GM12874 (cell line): ENCODE results near the gene GAGE10.

Source experiments
- TF ChIP-seq, protein P1 (sequence below): IDR thresholded peaks from 2 replicates; pipeline ENCODE4 v1.5.1; 2011; ENCODE audit warnings: low read depth, mild to moderate bottlenecking, control low read depth, low read length, moderate library complexity; ENCODE audit not compliant: insufficient read depth

GAGE10 gene

DNA sequence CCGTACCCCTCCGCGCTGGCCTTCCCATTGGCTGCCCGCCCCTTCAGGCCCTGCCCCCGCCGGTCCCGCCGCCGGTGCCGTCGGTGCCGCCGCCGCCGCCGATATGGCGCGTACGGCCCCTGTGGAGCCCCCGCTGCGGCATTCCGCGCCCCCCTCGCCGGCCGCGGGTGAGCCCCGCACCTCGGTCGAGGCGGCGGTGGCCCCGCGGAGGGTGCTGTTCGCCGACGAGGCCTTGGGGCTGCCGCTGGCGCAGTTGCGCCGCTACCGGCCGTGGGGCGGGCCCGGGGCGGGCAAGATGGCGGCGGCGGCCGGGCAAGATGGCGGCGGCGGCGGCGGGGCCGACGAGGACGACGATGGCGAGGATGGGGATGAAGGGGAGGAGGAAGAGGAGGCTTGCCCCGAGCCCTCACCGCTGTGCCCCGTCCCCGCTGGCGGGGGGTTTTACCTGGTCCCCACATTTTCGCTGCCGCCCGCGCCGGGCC lies 33.6 kb upstream of the GAGE10 start, which contains the start of gene PPP1R3F:
Gene PPP1R3F (plus strand): TSS at position 27 of the 482 bp plus-strand sequence. CDS start 77 bp downstream, at position 104.
- TF ChIP-seq, protein P1, sequence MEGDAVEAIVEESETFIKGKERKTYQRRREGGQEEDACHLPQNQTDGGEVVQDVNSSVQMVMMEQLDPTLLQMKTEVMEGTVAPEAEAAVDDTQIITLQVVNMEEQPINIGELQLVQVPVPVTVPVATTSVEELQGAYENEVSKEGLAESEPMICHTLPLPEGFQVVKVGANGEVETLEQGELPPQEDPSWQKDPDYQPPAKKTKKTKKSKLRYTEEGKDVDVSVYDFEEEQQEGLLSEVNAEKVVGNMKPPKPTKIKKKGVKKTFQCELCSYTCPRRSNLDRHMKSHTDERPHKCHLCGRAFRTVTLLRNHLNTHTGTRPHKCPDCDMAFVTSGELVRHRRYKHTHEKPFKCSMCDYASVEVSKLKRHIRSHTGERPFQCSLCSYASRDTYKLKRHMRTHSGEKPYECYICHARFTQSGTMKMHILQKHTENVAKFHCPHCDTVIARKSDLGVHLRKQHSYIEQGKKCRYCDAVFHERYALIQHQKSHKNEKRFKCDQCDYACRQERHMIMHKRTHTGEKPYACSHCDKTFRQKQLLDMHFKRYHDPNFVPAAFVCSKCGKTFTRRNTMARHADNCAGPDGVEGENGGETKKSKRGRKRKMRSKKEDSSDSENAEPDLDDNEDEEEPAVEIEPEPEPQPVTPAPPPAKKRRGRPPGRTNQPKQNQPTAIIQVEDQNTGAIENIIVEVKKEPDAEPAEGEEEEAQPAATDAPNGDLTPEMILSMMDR, result no peak

DNA sequence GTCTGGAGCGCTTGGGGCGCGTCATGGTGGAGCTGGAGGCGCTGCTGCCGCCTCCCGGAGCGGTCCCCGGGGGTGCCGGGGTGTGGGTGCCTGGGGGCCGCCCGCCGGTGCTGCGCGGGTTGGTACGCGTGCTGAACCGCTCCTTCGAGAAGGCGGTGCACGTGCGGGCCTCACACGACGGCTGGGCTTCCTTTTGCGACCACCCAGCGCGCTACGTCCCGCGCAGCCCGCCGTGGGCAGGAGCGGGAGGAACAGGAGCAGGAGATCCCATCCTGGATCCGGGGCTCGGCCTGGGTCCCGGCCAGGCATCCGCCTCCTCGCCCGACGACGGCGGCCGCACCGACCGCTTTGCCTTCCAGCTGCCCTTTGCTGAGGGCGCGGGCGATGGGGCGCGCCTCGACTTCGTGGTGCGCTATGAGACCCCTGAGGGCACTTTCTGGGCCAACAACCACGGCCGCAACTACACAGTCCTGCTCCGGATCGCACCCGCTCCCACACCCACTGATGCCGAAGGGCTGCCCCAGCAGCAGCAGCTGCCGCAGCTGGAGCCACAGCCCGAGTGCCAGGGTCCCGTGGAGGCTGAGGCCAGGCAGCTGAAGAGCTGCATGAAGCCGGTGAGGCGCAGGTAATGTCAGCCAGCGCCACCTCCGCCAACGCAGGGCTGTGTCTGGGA lies 33.1 kb upstream of the GAGE10 start:
- TF ChIP-seq, protein P1, result no peak

DNA sequence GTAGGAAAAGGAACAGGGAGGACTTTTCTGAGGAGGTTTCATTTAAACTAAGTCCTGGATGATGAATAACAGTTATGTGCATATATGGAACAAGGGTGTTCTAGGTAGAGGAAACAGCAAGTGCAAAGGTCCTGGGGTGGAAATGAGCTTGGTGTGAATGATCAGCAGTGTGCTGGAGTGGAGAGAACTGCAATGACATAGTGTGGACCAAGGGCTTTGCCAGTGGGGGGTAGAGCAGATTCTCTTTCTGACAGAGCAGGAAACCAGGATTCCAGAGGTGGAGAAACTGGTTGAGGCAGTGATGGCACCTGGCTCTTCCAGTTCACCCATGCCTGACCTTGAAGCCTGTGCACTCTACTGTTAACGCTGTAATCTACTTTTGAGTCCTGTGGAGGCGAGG lies 32.1 kb upstream of the GAGE10 start:
- TF ChIP-seq, protein P1, result no peak

DNA sequence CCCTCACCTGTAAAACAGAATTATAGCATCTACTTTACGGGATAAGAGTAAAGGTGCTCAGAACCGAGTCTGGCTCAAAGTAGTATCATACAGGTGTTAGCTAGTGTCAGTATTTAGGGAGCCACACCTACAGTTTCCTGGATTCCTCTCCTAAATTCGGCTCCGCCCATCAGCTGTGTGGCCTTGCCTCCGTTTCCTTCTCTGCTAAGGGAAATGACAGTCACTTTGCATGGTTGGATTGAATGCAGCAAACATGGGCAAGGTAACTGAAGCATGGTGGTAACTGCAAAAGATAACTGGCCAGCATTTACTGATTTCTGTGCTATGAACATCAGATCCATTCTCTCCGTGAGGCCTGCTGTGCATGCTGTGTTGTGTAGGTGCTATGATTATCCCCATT lies 31.0 kb upstream of the GAGE10 start:
- TF ChIP-seq, protein P1, result no peak

DNA sequence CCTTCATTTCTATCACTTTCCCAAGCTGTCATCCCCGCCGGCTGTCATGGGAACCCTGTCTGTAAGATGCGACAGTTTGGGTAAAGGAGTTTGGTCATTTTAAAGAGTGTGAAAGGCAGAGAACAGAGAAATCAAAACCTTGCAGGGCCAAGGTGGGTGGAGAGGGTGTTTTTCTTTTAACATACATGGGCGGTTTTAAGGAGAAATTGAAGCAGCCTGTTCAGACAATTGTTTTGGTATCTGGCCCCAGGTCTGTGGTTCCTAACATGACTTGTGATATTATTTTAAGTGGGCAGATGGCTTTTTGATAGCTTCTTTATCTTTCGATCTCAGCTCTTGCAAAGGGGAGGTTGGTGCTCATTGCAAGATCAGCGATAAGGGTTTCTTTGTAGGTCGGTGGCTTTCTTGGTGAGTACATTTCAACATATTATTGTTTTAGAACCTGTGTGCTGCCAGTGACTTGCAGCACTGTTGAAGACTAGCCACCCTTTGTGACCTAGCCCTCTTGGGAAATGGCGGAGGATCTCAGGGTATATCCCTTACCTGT lies 30.2 kb upstream of the GAGE10 start:
- TF ChIP-seq, protein P1, result no peak

DNA sequence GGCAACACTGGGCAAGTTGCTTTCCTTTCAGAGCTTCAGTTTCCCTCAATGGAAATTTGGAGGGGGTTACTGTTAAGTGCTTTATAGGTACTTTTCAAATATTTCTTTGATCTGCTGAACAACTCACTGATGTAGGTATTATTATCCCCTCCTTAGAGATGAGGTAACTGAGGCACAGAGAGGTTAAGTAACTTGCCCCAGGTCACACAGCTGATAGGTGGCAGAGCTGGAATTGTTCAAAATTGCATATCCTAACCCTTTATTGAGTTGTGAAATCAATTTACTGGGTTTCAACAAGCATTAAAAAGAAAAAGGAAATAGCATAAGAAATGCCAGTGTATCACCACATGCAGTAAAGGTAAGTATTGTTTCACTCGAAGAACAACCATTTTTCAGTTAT lies 27.2 kb upstream of the GAGE10 start:
- TF ChIP-seq, protein P1, result no peak

DNA sequence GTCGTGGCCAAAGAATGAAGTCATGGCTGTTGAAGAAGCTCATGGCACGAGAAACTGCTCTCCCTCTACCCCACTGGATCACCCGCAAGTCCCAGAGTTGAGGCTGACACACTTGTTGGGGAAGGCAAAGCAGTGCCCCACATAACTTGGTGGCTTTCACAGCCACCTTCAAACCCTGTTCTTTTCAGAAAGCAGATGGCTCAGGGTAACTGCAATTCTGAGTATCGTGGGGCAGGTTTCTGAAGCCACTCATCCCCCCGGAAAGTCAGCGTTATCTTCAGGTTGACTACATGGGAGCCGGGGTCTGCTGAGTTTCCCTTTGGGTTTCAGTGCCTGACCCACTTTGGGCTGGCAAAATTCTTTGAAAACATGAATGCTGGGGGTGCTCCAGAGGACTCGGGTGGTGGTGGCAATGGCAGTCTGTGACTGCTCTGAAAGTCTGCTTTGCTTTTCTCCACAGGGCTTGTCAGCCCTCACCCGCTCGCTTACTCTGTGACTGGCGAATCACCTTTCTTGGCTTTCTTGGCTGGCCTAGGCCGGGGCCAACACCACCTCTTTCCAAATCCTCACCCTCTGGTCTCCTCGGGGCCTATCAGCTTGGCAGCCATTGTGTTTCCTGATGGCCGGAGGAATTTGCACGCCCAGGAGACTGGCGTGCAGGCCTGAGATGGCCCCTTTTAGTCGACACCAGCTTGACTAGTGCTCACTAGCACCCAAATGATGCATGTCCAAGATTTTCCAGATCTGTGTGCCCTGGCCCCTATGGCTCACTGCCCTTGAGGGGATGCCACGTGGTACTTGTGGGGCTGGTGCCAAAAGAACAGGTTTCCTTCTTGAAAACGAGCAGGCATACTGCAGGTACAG lies 26.5 kb upstream of the GAGE10 start:
- TF ChIP-seq, protein P1, result no peak
